Natural killer cell (primary cell): ENCODE data around the gene NRXN3. TPM values are rescaled to one million over a fixed set of nuclear protein-coding genes. Genes with fewer than 3 reads are reported as not detected.

Source experiments
- ATAC-seq, 3 donors: fragments of 150-1000 bp in 2 of 3; fragments of 200-7000 bp in 1 of 3; cut with Tn5 transposase; 1 replicate in 1 of 3; 2 replicates in 2 of 3; pipeline ENCODE4 v1.10.0; 2021; ENCODE audit warnings: mild to moderate bottlenecking in 2 of 3, moderate library complexity in 2 of 3
- DNase-seq, 2 donors: peaks; one replicate each; pipeline versions ENCODE4 v3.0.0 to v3.0.0-alpha.2; 2013 to 2021; ENCODE audit warnings: mixed read lengths in 1 of 2
- H3K27ac ChIP-seq: one replicate; pipeline ENCODE4 v1.5.1; 2013; ENCODE audit warnings: mild to moderate bottlenecking, low read length
- H3K27me3 ChIP-seq: one replicate; pipeline ENCODE4 v1.6.1; 2013; ENCODE audit warnings: low read length; ENCODE audit not compliant: control insufficient read depth, insufficient read depth
- H3K36me3 ChIP-seq: one replicate; pipeline ENCODE4 v1.6.1; 2013; ENCODE audit warnings: low read length; ENCODE audit not compliant: control insufficient read depth, insufficient read depth
- H3K4me1 ChIP-seq: one replicate; pipeline ENCODE4 v1.6.1; 2013; ENCODE audit warnings: low read length; ENCODE audit not compliant: control insufficient read depth, insufficient read depth
- H3K4me3 ChIP-seq: one replicate; pipeline ENCODE4 v1.5.1; 2013; ENCODE audit warnings: low read length
- H3K9me3 ChIP-seq: one replicate; pipeline ENCODE4 v1.6.1; 2013; ENCODE audit warnings: low read length; ENCODE audit not compliant: control insufficient read depth, insufficient read depth
- H3K27ac Mint-ChIP-seq, 2 donors: one replicate each; pipeline ENCODE4 v1.8.0; 2022; ENCODE audit warnings: mild to moderate bottlenecking in 2 of 2, mixed read lengths in 2 of 2, moderate library complexity in 1 of 2
- H3K27me3 Mint-ChIP-seq, 2 donors: one replicate each; pipeline ENCODE4 v1.8.0; 2022; ENCODE audit warnings: low read depth in 2 of 2, mixed read lengths in 2 of 2
- H3K36me3 Mint-ChIP-seq: one replicate; pipeline ENCODE4 v1.8.0; 2022; ENCODE audit warnings: mixed read lengths
- H3K4me1 Mint-ChIP-seq, 2 donors: one replicate each; pipeline ENCODE4 v1.8.0; 2022; ENCODE audit warnings: mixed read lengths in 2 of 2
- H3K4me3 Mint-ChIP-seq: one replicate; pipeline ENCODE4 v1.8.0; 2022; ENCODE audit warnings: mild to moderate bottlenecking, moderate library complexity, mixed read lengths
- H3K9me3 Mint-ChIP-seq, 2 donors: one replicate each; pipeline ENCODE4 v1.8.0; 2022; ENCODE audit warnings: mixed read lengths in 2 of 2
- WGBS: methylation state at CpG from one replicate; pipeline ENCODE4 v1.1.7; 2013; ENCODE audit warnings: missing lambda C conversion rate; ENCODE audit not compliant: insufficient coverage; 5-methylcytosine and 5-hydroxymethylcytosine counted together
- intact Hi-C: fragments of 100-400 bp; cut with micrococcal nuclease; formaldehyde crosslinking; loops from one replicate; pipeline ENCODE4 v1.14.2; 2022
- total RNA-seq, 4 donors: library from RNA; stranded (reverse); fragments of 120-200 nt in 1 of 4; gene quantifications; one replicate each; pipeline versions ENCODE4 v1.2.3 to v1.2.4, GENCODE V29; 2013 to 2022
- TF ChIP-seq, protein P1 (sequence below): fragments of 200-600 bp; IDR thresholded peaks from one replicate; pipeline ENCODE4 v1.8.0; 2022; ENCODE audit warnings: antibody characterized with exemption

Gene NRXN3
- total RNA-seq, 3 donors from 2014 or later (not counting 1 experiment from before 2014, with no cell fraction given) = not detected

DNA sequence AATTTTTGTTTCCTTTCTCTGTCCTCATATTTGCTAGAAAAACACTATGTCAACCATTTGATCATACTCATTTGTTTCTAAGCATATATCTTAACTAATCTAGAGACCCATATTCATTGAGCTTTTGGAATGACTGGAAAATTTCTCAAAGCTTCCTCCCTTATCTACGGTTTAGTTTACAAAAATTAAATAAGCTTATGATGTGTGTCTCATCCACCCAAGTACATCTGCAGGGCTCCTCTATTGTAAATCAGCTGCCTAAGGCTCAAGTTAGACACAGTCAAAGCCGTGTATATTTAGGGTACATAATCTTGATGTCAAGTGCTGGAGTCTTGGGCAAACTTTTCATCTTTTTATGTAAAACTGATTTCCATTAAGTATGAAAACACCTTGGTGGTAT, 1670.7 kb downstream of the NRXN3 start:
- Mint-ChIP-seq H3K36me3 (no peaks in the 10 kb centered on the region), H3K27me3 (no peaks in the 10 kb centered on the region), H3K9me3 (peaks cover 5 to 12% of the 10 kb centered on the region in 2 donors), H3K4me3 (no peak overlapping the region), H3K4me1 (no peaks in the 10 kb centered on the region), H3K27ac (no peak overlapping the region)
- no peaks in the 10 kb centered on the region for H3K36me3 ChIP-seq
- no peak overlapping the region for H3K27ac ChIP-seq
- intact Hi-C loops = no loop called here
- TF ChIP-seq, protein P1, sequence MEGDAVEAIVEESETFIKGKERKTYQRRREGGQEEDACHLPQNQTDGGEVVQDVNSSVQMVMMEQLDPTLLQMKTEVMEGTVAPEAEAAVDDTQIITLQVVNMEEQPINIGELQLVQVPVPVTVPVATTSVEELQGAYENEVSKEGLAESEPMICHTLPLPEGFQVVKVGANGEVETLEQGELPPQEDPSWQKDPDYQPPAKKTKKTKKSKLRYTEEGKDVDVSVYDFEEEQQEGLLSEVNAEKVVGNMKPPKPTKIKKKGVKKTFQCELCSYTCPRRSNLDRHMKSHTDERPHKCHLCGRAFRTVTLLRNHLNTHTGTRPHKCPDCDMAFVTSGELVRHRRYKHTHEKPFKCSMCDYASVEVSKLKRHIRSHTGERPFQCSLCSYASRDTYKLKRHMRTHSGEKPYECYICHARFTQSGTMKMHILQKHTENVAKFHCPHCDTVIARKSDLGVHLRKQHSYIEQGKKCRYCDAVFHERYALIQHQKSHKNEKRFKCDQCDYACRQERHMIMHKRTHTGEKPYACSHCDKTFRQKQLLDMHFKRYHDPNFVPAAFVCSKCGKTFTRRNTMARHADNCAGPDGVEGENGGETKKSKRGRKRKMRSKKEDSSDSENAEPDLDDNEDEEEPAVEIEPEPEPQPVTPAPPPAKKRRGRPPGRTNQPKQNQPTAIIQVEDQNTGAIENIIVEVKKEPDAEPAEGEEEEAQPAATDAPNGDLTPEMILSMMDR = no peak
- no peak for ATAC-seq
- H3K27me3 ChIP-seq = no peaks in the 10 kb centered on the region
- H3K4me1 ChIP-seq = no peaks in the 10 kb centered on the region
- no peaks in the 10 kb centered on the region for H3K9me3 ChIP-seq
- H3K4me3 ChIP-seq = no peak overlapping the region
- DNase-seq = no peak
- 0% methylated on average over 1 of the region's 2 CpGs for WGBS

DNA sequence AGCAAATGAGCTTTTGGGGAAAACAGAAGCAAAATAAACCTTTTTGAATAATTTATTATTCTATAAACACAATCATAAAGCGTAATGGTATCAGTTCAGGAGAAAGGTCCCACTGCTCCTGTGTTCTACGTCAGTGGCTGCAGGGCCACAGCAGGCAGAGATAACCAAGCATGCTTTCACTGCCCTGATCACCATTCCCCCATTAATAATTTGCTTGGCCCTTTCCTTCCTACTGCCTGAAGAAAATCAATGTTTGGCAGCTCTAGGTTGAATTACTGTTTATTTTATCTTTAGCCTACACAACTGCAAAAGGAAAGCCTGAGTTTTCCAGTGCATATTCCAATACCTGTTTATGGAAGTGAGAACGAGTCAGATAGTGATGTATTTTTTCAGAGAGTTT, 1671.3 kb downstream of the NRXN3 start:
- Histone ChIP-seq H3K27me3 (no peaks in the 10 kb centered on the region), H3K9me3 (no peaks in the 10 kb centered on the region), H3K27ac (no peak overlapping the region), H3K4me3 (no peak overlapping the region), H3K4me1 (no peaks in the 10 kb centered on the region), H3K36me3 (no peaks in the 10 kb centered on the region)
- TF ChIP-seq, protein P1 = no peak
- H3K9me3 Mint-ChIP-seq = peaks cover 5 to 12% of the 10 kb centered on the region in 2 donors
- WGBS = 61% methylated on average over 3 of the region's 3 CpGs
- ATAC-seq = no peak
- H3K27me3 Mint-ChIP-seq = no peaks in the 10 kb centered on the region
- intact Hi-C loops = no loop called here
- H3K27ac Mint-ChIP-seq = no peak overlapping the region
- DNase-seq = no peak
- no peaks in the 10 kb centered on the region for H3K4me1 Mint-ChIP-seq
- no peaks in the 10 kb centered on the region for H3K36me3 Mint-ChIP-seq
- H3K4me3 Mint-ChIP-seq = no peak overlapping the region

- DNase-seq = no peak
- Mint-ChIP-seq H3K4me1 (no peaks in the 10 kb centered on the region), H3K9me3 (peaks cover 5 to 12% of the 10 kb centered on the region in 2 donors), H3K27ac (no peak overlapping the region), H3K4me3 (no peak overlapping the region), H3K36me3 (no peaks in the 10 kb centered on the region), H3K27me3 (no peaks in the 10 kb centered on the region)
- no peaks in the 10 kb centered on the region for H3K27me3 ChIP-seq
- no peaks in the 10 kb centered on the region for H3K36me3 ChIP-seq
- intact Hi-C loops = no loop called here
- no peak for ATAC-seq
- WGBS = 77% methylated on average over 3 of the region's 3 CpGs
- H3K4me3 ChIP-seq = no peak overlapping the region
- H3K9me3 ChIP-seq = no peaks in the 10 kb centered on the region
- H3K27ac ChIP-seq = no peak overlapping the region
- TF ChIP-seq, protein P1 = no peak
- no peaks in the 10 kb centered on the region for H3K4me1 ChIP-seq
Observed at GRCh38 chr14:79842270-79842669, 1672.1 kb downstream of the NRXN3 start.

DNA sequence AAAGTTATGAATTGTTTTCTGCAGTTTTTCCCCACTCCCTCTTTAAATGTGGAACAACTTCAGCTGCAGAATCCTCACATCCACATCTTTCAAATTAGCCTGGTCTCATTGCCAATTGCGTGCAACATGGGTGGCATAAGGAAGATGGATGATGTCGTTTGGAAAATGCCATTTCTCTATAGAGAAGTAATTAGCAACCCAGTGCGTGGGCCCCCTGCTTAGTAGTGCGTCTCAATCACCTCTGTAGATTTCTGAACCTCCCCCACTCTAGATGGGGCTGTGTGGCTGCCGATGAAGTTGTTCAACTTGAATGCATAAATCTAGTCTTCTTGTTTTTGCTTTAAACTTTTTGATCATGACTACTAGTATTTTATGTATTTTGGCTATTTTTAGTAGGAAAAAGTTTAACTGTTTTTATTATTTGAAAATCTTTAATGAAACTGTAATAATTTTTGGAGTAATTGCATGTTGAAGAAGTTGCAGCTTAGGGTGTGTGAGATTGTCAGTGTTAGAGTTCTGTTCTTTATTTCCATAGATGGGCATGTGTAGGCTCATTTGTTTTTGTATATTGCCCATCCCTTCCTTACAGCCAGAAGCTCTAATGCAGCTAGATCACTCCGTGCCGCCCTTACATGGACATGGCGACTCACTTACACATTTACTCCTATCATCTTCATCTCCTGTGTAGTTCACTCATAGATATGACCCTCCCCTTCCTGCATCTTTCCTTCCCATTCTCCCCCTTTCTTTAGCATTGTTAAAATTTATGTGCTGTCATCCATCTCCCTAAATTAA, 1683.0 kb downstream of the NRXN3 start:
- ATAC-seq = no peak
- H3K4me3 ChIP-seq = no peak overlapping the region
- Mint-ChIP-seq H3K4me1 (no peaks in the 10 kb centered on the region), H3K4me3 (no peak overlapping the region), H3K9me3 (peaks cover 9% of the 10 kb centered on the region in 2 donors), H3K27ac (no peak overlapping the region), H3K27me3 (no peaks in the 10 kb centered on the region), H3K36me3 (no peaks in the 10 kb centered on the region)
- no peak overlapping the region for H3K27ac ChIP-seq
- no peak for DNase-seq
- intact Hi-C loops = no loop called here
- H3K4me1 ChIP-seq = no peaks in the 10 kb centered on the region
- H3K9me3 ChIP-seq = no peaks in the 10 kb centered on the region
- WGBS = 72% methylated on average over 6 of the region's 8 CpGs
- TF ChIP-seq, protein P1 = no peak
- no peaks in the 10 kb centered on the region for H3K27me3 ChIP-seq
- no peaks in the 10 kb centered on the region for H3K36me3 ChIP-seq
